GM12878 (cell line): ENCODE data around the gene ZFPM1. TPM values are rescaled to one million over a fixed set of nuclear protein-coding genes. Genes with fewer than 3 reads are reported as not detected.

Experiments used
- ATAC-seq: fragments of 200-7000 bp; cut with Tn5 transposase; 3 replicates; pipeline ENCODE4 v1.9.1; 2020; ENCODE audit warnings: mild to moderate bottlenecking, moderate library complexity
- BruUV-seq: library from RNA; stranded (reverse); fragments of 400-500 nt; replicated peaks from 2 replicates; lab custom pipeline; 2021; lab: Mats Ljungman, UMichigan
- CTCF ChIA-PET: fragments of 300-600 bp; sonication (Branson Sonifier 250); formaldehyde crosslinking; extraction: SDS; loops from one replicate; lab custom pipeline; 2021; ENCODE audit warnings: inconsistent platforms; lab: Yijun Ruan, JAX
- POLR2A ChIA-PET: fragments of 350-600 bp; formaldehyde crosslinking; extraction: SDS; loops from one replicate; lab custom pipeline; 2021; ENCODE audit warnings: inconsistent platforms; lab: Charles Lee
- RAD21 ChIA-PET: fragments of 300-600 bp; sonication (Branson Sonifier 250); formaldehyde crosslinking; loops from one replicate; lab custom pipeline; 2023; ENCODE audit warnings: antibody characterized with exemption; ENCODE audit not compliant: unreplicated experiment; lab: Charles Lee
- SMC1A ChIA-PET: fragments of 300-600 bp; sonication (Branson Sonifier 250); formaldehyde crosslinking; loops from one replicate; lab custom pipeline; 2023; ENCODE audit not compliant: unreplicated experiment, uncharacterized antibody; lab: Charles Lee
- DNase-seq: peaks from one replicate; pipeline ENCODE4 v3.0.0-alpha.2; 2011; ENCODE audit warnings: low read depth, low spot score
- FAIRE-seq: peaks from 3 replicates; lab custom pipeline; 2011; peaks lifted over from hg19 to GRCh38; lab: Jason Lieb, UNC
- H2AFZ ChIP-seq: 2 replicates; pipeline ENCODE4 v1.6.0; 2011; ENCODE audit warnings: low read depth, low read length, control low read depth; ENCODE audit not compliant: control insufficient read depth
- H3K27ac ChIP-seq: 2 replicates; pipeline ENCODE4 v1.5.1; 2011; ENCODE audit warnings: control low read depth; ENCODE audit not compliant: control insufficient read depth, insufficient read depth
- H3K27me3 ChIP-seq, 2 experiments: replicated peaks in 1 of 2; 2 replicates each; pipeline versions ENCODE4 v1.6.0 to v1.6.1; 2011; ENCODE audit warnings: low read length in 1 of 2; ENCODE audit not compliant: control insufficient read depth in 2 of 2, insufficient read depth in 2 of 2
- H3K36me3 ChIP-seq, 2 experiments: 2 replicates each; pipeline ENCODE4 v1.5.1; 2011; ENCODE audit warnings: low read length in 1 of 2; ENCODE audit not compliant: control insufficient read depth in 2 of 2, insufficient read depth in 2 of 2
- H3K4me1 ChIP-seq: 2 replicates; pipeline ENCODE4 v1.6.1; 2011; ENCODE audit warnings: mild to moderate bottlenecking, low read length, moderate library complexity, mixed read lengths; ENCODE audit not compliant: control insufficient read depth, insufficient read depth
- H3K4me2 ChIP-seq: 2 replicates; pipeline ENCODE4 v1.6.0; 2011; ENCODE audit warnings: control low read depth; ENCODE audit not compliant: control insufficient read depth, insufficient read depth
- H3K4me3 ChIP-seq: fragments of 200-600 bp; sonication (generic); 2 replicates; pipeline ENCODE4 v1.5.1; 2016
- H3K79me2 ChIP-seq: 2 replicates; pipeline ENCODE4 v1.6.0; 2011; ENCODE audit warnings: low read length; ENCODE audit not compliant: control insufficient read depth, insufficient read depth
- H3K9ac ChIP-seq: 2 replicates; pipeline ENCODE4 v1.8.0; 2011; ENCODE audit warnings: low read length, control low read depth, mixed read lengths; ENCODE audit not compliant: control insufficient read depth, insufficient read depth
- H3K9me3 ChIP-seq: replicated peaks from 3 replicates; pipeline ENCODE4 v1.5.1; 2011; ENCODE audit warnings: mild to moderate bottlenecking, low read length; ENCODE audit not compliant: control insufficient read depth, insufficient read depth
- H4K20me1 ChIP-seq: 2 replicates; pipeline ENCODE4 v1.6.0; 2011; ENCODE audit not compliant: control insufficient read depth, insufficient read depth
- BACH1 ChIP-seq: fragments of 450-650 bp; IDR thresholded peaks from 2 replicates; pipeline ENCODE4 v1.6.1; 2017; ENCODE audit warnings: mild to moderate bottlenecking, borderline replicate concordance
- CREB1 ChIP-seq: IDR thresholded peaks from 2 replicates; pipeline ENCODE4 v1.6.1; 2012; ENCODE audit warnings: low read depth, mild to moderate bottlenecking, inconsistent platforms
- CREM ChIP-seq: IDR thresholded peaks from 2 replicates; pipeline ENCODE4 v1.6.1; 2014; ENCODE audit warnings: antibody characterized with exemption, low read depth
- EZH2 ChIP-seq: IDR thresholded peaks from 2 replicates; pipeline ENCODE4 v1.6.1; 2012; ENCODE audit warnings: low read depth, mild to moderate bottlenecking, control low read depth, inconsistent platforms, low read length, borderline replicate concordance; ENCODE audit not compliant: control insufficient read depth
- FOXK2 ChIP-seq: fragments of 450-650 bp; IDR thresholded peaks from 2 replicates; pipeline ENCODE4 v1.6.1; 2017; ENCODE audit warnings: mild to moderate bottlenecking, moderate library complexity
- HDAC6 ChIP-seq: fragments of 200-600 bp; sonication (generic); IDR thresholded peaks from one replicate; pipeline ENCODE4 v1.8.0; 2017; ENCODE audit warnings: antibody characterized with exemption; ENCODE audit not compliant: unreplicated experiment
- JUND ChIP-seq: IDR thresholded peaks from 2 replicates; pipeline ENCODE4 v1.6.1; 2012; ENCODE audit warnings: low read depth, mild to moderate bottlenecking, low read length, improper control_type of control experiment, moderate library complexity
- KLF5 ChIP-seq: fragments of 450-650 bp; IDR thresholded peaks from 2 replicates; pipeline ENCODE4 v1.6.1; 2014; ENCODE audit warnings: mild to moderate bottlenecking; ENCODE audit not compliant: partially characterized antibody
- MXI1 ChIP-seq: fragments of 150-350 bp; IDR thresholded peaks from 2 replicates; pipeline ENCODE4 v1.6.1; 2011; ENCODE audit warnings: low read depth, mild to moderate bottlenecking, inconsistent platforms, low read length, improper control_type of control experiment
- NR2C2 ChIP-seq: IDR thresholded peaks from 2 replicates; pipeline ENCODE4 v1.6.1; 2011; ENCODE audit warnings: borderline replicate concordance, low read depth; ENCODE audit not compliant: control insufficient read depth, insufficient read length
- RB1 ChIP-seq: fragments of 450-650 bp; formaldehyde crosslinking; IDR thresholded peaks from 2 replicates; pipeline ENCODE4 v1.6.1; 2017; ENCODE audit warnings: mild to moderate bottlenecking, borderline replicate concordance
- RFX5 ChIP-seq: IDR thresholded peaks from 2 replicates; pipeline ENCODE4 v1.6.1; 2011; ENCODE audit warnings: low read depth, low read length, improper control_type of control experiment
- SMARCA5 ChIP-seq: fragments of 450-650 bp; IDR thresholded peaks from 2 replicates; pipeline ENCODE4 v1.6.1; 2017; ENCODE audit warnings: mild to moderate bottlenecking
- TCF3 ChIP-seq: IDR thresholded peaks from 2 replicates; pipeline ENCODE4 v1.6.1; 2012; ENCODE audit warnings: low read depth, mild to moderate bottlenecking, low read length, borderline replicate concordance; ENCODE audit not compliant: insufficient read depth
- ZNF24 ChIP-seq: fragments of 450-650 bp; IDR thresholded peaks from 2 replicates; pipeline ENCODE4 v1.6.1; 2017; ENCODE audit warnings: antibody characterized with exemption, mild to moderate bottlenecking
- ZNF384 ChIP-seq: IDR thresholded peaks from 2 replicates; pipeline ENCODE4 v1.6.1; 2012; ENCODE audit warnings: low read depth, mild to moderate bottlenecking, low read length, improper control_type of control experiment, borderline replicate concordance
- ZSCAN29 ChIP-seq: fragments of 450-650 bp; IDR thresholded peaks from 2 replicates; pipeline ENCODE4 v1.6.1; 2017; ENCODE audit warnings: mild to moderate bottlenecking, moderate library complexity
- WGBS: methylation state at CpG from one replicate; pipeline ENCODE4 v1.1.6; 2016; ENCODE audit warnings: low lambda C conversion rate; ENCODE audit not compliant: insufficient replicate concordance, insufficient coverage; ENCODE audit errors: missing lambda C conversion rate; 5-methylcytosine and 5-hydroxymethylcytosine counted together
- in situ Hi-C: fragments of 300-500 bp; cut with MboI; formaldehyde crosslinking; loops from 9 replicates; pipeline ENCODE4 v1.14.3; 2018; ENCODE audit warnings: mixed read lengths
- intact Hi-C: fragments of 100-400 bp; cut with micrococcal nuclease; formaldehyde crosslinking; loops from one replicate; pipeline ENCODE4 v1.14.2; 2022; ENCODE audit not compliant: unreplicated experiment
- polyA plus RNA-seq, 11 experiments: library from polyadenylated mRNA; depleted of rRNA in 4 of 11; unstranded in 6 of 11; stranded (reverse) in 5 of 11; fragments of >200 nt; fragmentation: Nextera tagmentation in 4 of 11; fragmentation: Illumina TruSeq in 1 of 11; extraction: Ambion mirVana in 4 of 11; extraction: Trizol in 1 of 11; gene quantifications; 1 replicate in 1 of 11; 2 replicates in 10 of 11; pipeline versions ENCODE4 v1.2.1 to v1.2.3, GENCODE V29; 2011 to 2016; ENCODE audit warnings: inconsistent platforms in 2 of 11, missing spikeins in 2 of 11, low read depth in 1 of 11
- total RNA-seq, 4 experiments: library from RNA; depleted of rRNA in 3 of 4; stranded (reverse); fragments of >200 nt in 3 of 4; fragmentation: Illumina TruSeq in 1 of 4; extraction: Trizol in 1 of 4; gene quantifications; 2 replicates each; pipeline versions ENCODE4 v1.2.1 to v1.2.3, GENCODE V29; 2013 to 2021
- TF ChIP-seq, protein P1 (sequence below): fragments of 450-650 bp; formaldehyde crosslinking; IDR thresholded peaks from 2 replicates; pipeline ENCODE4 v1.4.0; 2022; ENCODE audit warnings: mild to moderate bottlenecking, moderate library complexity
- TF ChIP-seq, protein P2 (sequence below): fragments of 450-650 bp; IDR thresholded peaks from 2 replicates; pipeline ENCODE4 v1.6.1; 2017; ENCODE audit warnings: mild to moderate bottlenecking, moderate library complexity

ZFPM1 gene
- total and polyA plus RNA-seq, 10 of the 15 experiments (the other 5 are each of a cell fraction or from before 2014, with no cell fraction given), result 0.02 to 5.1 (median 0.30) TPM

DNA sequence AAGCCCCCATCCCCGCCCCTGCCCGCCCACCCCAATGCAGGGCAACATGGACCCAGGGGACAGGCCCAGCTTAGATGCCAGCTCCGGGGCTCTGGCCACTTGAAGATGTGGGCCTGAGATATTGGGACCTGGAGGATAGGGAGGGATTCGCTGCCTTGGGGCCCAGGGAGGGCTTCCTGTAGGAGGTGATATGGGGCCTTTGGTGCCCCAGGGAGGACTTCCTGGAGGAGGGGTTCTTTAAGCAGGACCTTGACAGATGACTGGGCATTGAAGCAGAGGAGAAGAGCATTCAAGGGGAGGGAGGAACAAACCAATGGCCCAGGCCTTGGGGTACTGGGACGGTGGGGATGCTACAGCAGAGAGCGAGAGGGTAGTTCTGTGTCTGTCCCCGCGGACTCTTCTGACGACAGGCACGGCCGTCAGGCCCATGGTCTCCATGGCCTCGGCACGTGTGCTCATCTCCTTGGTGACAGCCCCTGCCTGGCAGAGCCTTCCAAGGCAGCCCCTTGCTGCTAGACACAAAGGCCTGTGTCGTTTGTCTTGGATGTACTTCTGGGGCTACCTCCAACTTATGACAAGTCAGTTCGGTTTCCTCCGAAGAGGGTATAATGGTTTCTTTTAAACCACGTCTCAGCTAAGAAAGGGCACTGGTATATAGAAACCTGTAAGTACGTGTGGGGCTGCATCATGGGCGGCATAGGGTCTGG, 61.6 kb downstream of the ZFPM1 start:
- Histone ChIP-seq H3K9ac (no peak overlapping the region), H3K27me3 (no peaks in the 10 kb centered on the region), H3K4me2 (no peak overlapping the region), H3K4me1 (no peaks in the 10 kb centered on the region), H3K36me3 (no peaks in the 10 kb centered on the region), H3K27ac (no peak overlapping the region), H2AFZ (no peak overlapping the region), H4K20me1 (no peaks in the 10 kb centered on the region), H3K79me2 (no peaks in the 10 kb centered on the region), H3K9me3 (no peaks in the 10 kb centered on the region), H3K4me3 (no peak overlapping the region)
- ChIA-PET POLR2A (no interaction called here), RAD21 (no interaction called here), CTCF (no interaction called here), SMC1A (no interaction called here)
- no TSS peak for BruUV-seq
- WGBS, result 48% methylated on average over 17 of the region's 19 CpGs
- ATAC-seq (no peak), FAIRE-seq (no peak), DNase-seq (no peak)
- intact Hi-C loops, result no loop called here
- TF ChIP-seq KLF5 (no peak), SMARCA5 (no peak), FOXK2 (no peak), ZNF384 (no peak), EZH2 (no peak), CREB1 (no peak), BACH1 (no peak), NR2C2 (no peak), CREM (no peak), ZSCAN29 (no peak), JUND (no peak), RFX5 (no peak), ZNF24 (no peak), HDAC6 (no peak), RB1 (no peak), MXI1 (no peak), TCF3 (no peak)
- TF ChIP-seq, protein P1, sequence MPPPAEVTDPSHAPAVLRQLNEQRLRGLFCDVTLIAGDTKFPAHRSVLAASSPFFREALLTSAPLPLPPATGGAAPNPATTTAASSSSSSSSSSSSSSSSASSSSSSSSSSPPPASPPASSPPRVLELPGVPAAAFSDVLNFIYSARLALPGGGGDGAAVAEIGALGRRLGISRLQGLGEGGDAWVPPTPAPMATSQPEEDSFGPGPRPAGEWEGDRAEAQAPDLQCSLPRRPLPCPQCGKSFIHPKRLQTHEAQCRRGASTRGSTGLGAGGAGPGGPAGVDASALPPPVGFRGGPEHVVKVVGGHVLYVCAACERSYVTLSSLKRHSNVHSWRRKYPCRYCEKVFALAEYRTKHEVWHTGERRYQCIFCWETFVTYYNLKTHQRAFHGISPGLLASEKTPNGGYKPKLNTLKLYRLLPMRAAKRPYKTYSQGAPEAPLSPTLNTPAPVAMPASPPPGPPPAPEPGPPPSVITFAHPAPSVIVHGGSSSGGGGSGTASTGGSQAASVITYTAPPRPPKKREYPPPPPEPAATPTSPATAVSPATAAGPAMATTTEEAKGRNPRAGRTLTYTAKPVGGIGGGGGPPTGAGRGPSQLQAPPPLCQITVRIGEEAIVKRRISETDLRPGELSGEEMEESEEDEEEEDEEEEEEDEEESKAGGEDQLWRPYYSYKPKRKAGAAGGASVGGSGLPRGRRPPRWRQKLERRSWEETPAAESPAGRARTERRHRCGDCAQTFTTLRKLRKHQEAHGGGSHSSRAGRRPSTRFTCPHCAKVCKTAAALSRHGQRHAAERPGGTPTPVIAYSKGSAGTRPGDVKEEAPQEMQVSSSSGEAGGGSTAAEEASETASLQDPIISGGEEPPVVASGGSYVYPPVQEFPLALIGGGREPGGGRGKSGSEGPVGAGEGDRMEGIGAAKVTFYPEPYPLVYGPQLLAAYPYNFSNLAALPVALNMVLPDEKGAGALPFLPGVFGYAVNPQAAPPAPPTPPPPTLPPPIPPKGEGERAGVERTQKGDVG, result no peak
- TF ChIP-seq, protein P2, sequence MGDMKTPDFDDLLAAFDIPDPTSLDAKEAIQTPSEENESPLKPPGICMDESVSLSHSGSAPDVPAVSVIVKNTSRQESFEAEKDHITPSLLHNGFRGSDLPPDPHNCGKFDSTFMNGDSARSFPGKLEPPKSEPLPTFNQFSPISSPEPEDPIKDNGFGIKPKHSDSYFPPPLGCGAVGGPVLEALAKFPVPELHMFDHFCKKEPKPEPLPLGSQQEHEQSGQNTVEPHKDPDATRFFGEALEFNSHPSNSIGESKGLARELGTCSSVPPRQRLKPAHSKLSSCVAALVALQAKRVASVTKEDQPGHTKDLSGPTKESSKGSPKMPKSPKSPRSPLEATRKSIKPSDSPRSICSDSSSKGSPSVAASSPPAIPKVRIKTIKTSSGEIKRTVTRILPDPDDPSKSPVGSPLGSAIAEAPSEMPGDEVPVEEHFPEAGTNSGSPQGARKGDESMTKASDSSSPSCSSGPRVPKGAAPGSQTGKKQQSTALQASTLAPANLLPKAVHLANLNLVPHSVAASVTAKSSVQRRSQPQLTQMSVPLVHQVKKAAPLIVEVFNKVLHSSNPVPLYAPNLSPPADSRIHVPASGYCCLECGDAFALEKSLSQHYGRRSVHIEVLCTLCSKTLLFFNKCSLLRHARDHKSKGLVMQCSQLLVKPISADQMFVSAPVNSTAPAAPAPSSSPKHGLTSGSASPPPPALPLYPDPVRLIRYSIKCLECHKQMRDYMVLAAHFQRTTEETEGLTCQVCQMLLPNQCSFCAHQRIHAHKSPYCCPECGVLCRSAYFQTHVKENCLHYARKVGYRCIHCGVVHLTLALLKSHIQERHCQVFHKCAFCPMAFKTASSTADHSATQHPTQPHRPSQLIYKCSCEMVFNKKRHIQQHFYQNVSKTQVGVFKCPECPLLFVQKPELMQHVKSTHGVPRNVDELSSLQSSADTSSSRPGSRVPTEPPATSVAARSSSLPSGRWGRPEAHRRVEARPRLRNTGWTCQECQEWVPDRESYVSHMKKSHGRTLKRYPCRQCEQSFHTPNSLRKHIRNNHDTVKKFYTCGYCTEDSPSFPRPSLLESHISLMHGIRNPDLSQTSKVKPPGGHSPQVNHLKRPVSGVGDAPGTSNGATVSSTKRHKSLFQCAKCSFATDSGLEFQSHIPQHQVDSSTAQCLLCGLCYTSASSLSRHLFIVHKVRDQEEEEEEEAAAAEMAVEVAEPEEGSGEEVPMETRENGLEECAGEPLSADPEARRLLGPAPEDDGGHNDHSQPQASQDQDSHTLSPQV, result no peak
- in situ Hi-C loops, result no loop called here
